ENCODE data around the gene SDK1.

DNA sequence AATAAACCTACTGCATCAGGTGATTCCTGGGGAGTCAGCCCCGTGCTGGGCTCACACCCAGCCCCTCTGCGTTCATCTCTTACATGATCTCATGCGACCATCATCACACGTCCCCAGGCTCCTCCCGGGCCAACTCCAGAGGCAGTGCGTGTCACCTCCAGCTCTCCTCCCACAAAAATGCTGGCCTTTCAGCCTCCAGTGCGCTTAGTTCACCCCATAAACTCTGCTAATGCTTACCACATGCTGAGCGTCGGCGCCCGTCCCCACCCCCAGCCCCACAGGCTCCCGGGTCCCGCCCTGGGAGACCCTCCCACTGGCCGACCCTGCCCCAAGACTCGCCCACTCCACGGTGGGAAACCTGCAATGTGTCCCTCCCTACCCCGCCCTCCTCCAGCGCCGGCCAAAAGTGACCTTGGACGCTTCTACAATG lies 816 bp upstream of the SDK1 start:
- TF ChIP-seq, protein P1, sequence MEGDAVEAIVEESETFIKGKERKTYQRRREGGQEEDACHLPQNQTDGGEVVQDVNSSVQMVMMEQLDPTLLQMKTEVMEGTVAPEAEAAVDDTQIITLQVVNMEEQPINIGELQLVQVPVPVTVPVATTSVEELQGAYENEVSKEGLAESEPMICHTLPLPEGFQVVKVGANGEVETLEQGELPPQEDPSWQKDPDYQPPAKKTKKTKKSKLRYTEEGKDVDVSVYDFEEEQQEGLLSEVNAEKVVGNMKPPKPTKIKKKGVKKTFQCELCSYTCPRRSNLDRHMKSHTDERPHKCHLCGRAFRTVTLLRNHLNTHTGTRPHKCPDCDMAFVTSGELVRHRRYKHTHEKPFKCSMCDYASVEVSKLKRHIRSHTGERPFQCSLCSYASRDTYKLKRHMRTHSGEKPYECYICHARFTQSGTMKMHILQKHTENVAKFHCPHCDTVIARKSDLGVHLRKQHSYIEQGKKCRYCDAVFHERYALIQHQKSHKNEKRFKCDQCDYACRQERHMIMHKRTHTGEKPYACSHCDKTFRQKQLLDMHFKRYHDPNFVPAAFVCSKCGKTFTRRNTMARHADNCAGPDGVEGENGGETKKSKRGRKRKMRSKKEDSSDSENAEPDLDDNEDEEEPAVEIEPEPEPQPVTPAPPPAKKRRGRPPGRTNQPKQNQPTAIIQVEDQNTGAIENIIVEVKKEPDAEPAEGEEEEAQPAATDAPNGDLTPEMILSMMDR (IDR thresholded peaks at IDR 0.05; ENCODE audit: low read depth, low read length) = no peak
- TF ChIP-seq POLR2A (IDR thresholded peaks at IDR 0.05; ENCODE audit: extremely low read depth, insufficient read length) = no peak

Measured in NB4 (cell line).